A549 (cell line): ENCODE data around the gene TNFSF15. TPM values are rescaled to one million over a fixed set of nuclear protein-coding genes. Genes with fewer than 3 reads are reported as not detected.

Experiments used
- ATAC-seq, 2 experiments: fragments of 200-7000 bp in 1 of 2; fragments of >200 bp in 1 of 2; cut with Nextera tagmentation in 1 of 2; cut with Tn5 transposase in 1 of 2; 3 replicates each; pipeline versions ENCODE4 v1.8.0 to v1.9.1; 2018 to 2020; ENCODE audit warnings: mild to moderate bottlenecking in 1 of 2, moderate library complexity in 1 of 2
- CTCF ChIA-PET: fragments of 300-600 bp; sonication (Branson Sonifier 250); formaldehyde crosslinking; extraction: SDS; loops from one replicate; lab custom pipeline; 2021; ENCODE audit warnings: antibody characterized with exemption, inconsistent platforms; lab: Yijun Ruan, JAX
- POLR2A ChIA-PET: fragments of 350-600 bp; formaldehyde crosslinking; extraction: SDS; loops from one replicate; lab custom pipeline; 2021; ENCODE audit warnings: antibody characterized with exemption, inconsistent platforms; lab: Yijun Ruan, JAX
- DNase-seq, 2 experiments: peaks; one replicate each; pipeline versions ENCODE4 v3.0.0 to v3.0.0-alpha.2; 2011 to 2016; ENCODE audit warnings: low read depth in 1 of 2, low spot score in 1 of 2
- FAIRE-seq: peaks from 2 replicates; lab custom pipeline; 2011; peaks lifted over from hg19 to GRCh38; lab: Jason Lieb, UNC
- H3K27ac ChIP-seq, 2 experiments: fragments of >200 bp; sonication (Bioruptor Twin); formaldehyde crosslinking; 3 replicates each; pipeline ENCODE4 v1.5.1; 2016 to 2017
- H3K4me1 ChIP-seq: fragments of >200 bp; sonication (Bioruptor Twin); formaldehyde crosslinking; 3 replicates; pipeline ENCODE4 v1.6.1; 2016
- H3K4me2 ChIP-seq: fragments of >200 bp; sonication (Bioruptor Twin); formaldehyde crosslinking; 3 replicates; pipeline ENCODE4 v1.6.1; 2016
- H3K4me3 ChIP-seq: fragments of >200 bp; sonication (Bioruptor Twin); formaldehyde crosslinking; 3 replicates; pipeline ENCODE4 v1.5.1; 2016
- H3K9me3 ChIP-seq: fragments of >200 bp; sonication (Bioruptor Twin); formaldehyde crosslinking; 3 replicates; pipeline ENCODE4 v1.6.1; 2016
- BCL3 ChIP-seq: fragments of >200 bp; sonication (Bioruptor Twin); formaldehyde crosslinking; IDR thresholded peaks from 3 replicates; pipeline ENCODE4 v1.6.1; 2016
- BHLHE40 ChIP-seq: IDR thresholded peaks from 2 replicates; pipeline ENCODE4 v1.6.1; 2012; ENCODE audit warnings: low read depth, low read length, inconsistent platforms
- EHF ChIP-seq: fragments of 250-450 bp; sonication (Bioruptor Pico); IDR thresholded peaks from 2 replicates; pipeline ENCODE4 v1.5.0; 2020; ENCODE audit warnings: mild to moderate bottlenecking
- ESRRA ChIP-seq: fragments of 150-350 bp; IDR thresholded peaks from 2 replicates; pipeline ENCODE4 v1.6.1; 2014; ENCODE audit warnings: mild to moderate bottlenecking, low read length, borderline replicate concordance
- HEYL ChIP-seq: fragments of 250-450 bp; sonication (Bioruptor Pico); IDR thresholded peaks from 2 replicates; pipeline ENCODE4 v1.8.0; 2021; ENCODE audit warnings: mild to moderate bottlenecking, moderate library complexity
- JUNB ChIP-seq: fragments of >200 bp; sonication (Bioruptor Twin); formaldehyde crosslinking; IDR thresholded peaks from 2 replicates; pipeline ENCODE4 v1.6.1; 2016
- MAFK ChIP-seq: fragments of 450-650 bp; IDR thresholded peaks from 2 replicates; pipeline ENCODE4 v1.6.1; 2014; ENCODE audit not compliant: partially characterized antibody
- MAX ChIP-seq: IDR thresholded peaks from 2 replicates; pipeline ENCODE4 v1.6.1; 2012
- MAZ ChIP-seq: fragments of 150-350 bp; IDR thresholded peaks from 2 replicates; pipeline ENCODE4 v1.6.1; 2014; ENCODE audit warnings: antibody characterized with exemption, low read depth, low read length, borderline replicate concordance
- MYC ChIP-seq: IDR thresholded peaks from 2 replicates; pipeline ENCODE4 v1.6.1; 2012; ENCODE audit warnings: mild to moderate bottlenecking, inconsistent platforms, low read length, improper control_type of control experiment, borderline replicate concordance
- NFE2L2 ChIP-seq: fragments of 150-350 bp; conservative IDR thresholded peaks from 2 replicates; pipeline ENCODE4 v1.6.1; 2014; ENCODE audit warnings: low read length
- PBX3 ChIP-seq: IDR thresholded peaks from 2 replicates; pipeline ENCODE4 v1.6.1; 2012
- POLR2AphosphoS2 ChIP-seq: conservative IDR thresholded peaks from 2 replicates; pipeline ENCODE4 v1.6.1; 2012; ENCODE audit warnings: low read length, improper control_type of control experiment, inconsistent platforms
- RARB ChIP-seq: fragments of 250-450 bp; sonication (Bioruptor Pico); IDR thresholded peaks from 2 replicates; pipeline ENCODE4 v1.8.0; 2021; ENCODE audit warnings: mild to moderate bottlenecking, moderate library complexity
- REST ChIP-seq: fragments of 200-600 bp; sonication (generic); IDR thresholded peaks from 2 replicates; pipeline ENCODE4 v1.6.1; 2016; ENCODE audit warnings: antibody characterized with exemption, mild to moderate bottlenecking, moderate library complexity
- RFX5 ChIP-seq: fragments of 450-650 bp; IDR thresholded peaks from 2 replicates; pipeline ENCODE4 v1.7.1; 2014; ENCODE audit warnings: antibody characterized with exemption, mild to moderate bottlenecking, moderate library complexity
- TFCP2L1 ChIP-seq: fragments of 250-450 bp; sonication (Bioruptor Pico); IDR thresholded peaks from 2 replicates; pipeline ENCODE4 v1.5.0; 2021; ENCODE audit warnings: mild to moderate bottlenecking
- ZFP36 ChIP-seq: fragments of 450-650 bp; IDR thresholded peaks from 2 replicates; pipeline ENCODE4 v1.6.1; 2014; ENCODE audit warnings: borderline replicate concordance; ENCODE audit not compliant: partially characterized antibody
- ZSCAN20 ChIP-seq: fragments of 250-450 bp; sonication (Bioruptor Pico); IDR thresholded peaks from 2 replicates; pipeline ENCODE4 v1.8.0; 2022; ENCODE audit warnings: mild to moderate bottlenecking, moderate library complexity
- WGBS: methylation state at CpG from one replicate; pipeline ENCODE4 v1.1.6; 2017; ENCODE audit errors: missing lambda C conversion rate; 5-methylcytosine and 5-hydroxymethylcytosine counted together
- polyA plus RNA-seq, 4 experiments: library from polyadenylated mRNA; depleted of rRNA in 3 of 4; stranded (reverse); fragments of >200 nt; fragmentation: RNase III in 1 of 4; extraction: RNeasy Plus Mini Kit Qiagen cat#74134 plus additional on column Dnase treatment in 1 of 4; gene quantifications; 2 replicates in 3 of 4; 3 replicates in 1 of 4; pipeline ENCODE4 v1.2.3, GENCODE V29; 2011 to 2017
- TF ChIP-seq, protein P1 (sequence below): fragments of 250-450 bp; sonication (Bioruptor Pico); IDR thresholded peaks from 2 replicates; pipeline ENCODE4 v1.5.0; 2021; ENCODE audit warnings: mild to moderate bottlenecking, moderate library complexity, borderline replicate concordance

The TNFSF15 gene
- polyA plus RNA-seq, 2 of the 4 experiments (the other 2 are of a cell fraction), result 2.8 to 5.6 TPM

DNA sequence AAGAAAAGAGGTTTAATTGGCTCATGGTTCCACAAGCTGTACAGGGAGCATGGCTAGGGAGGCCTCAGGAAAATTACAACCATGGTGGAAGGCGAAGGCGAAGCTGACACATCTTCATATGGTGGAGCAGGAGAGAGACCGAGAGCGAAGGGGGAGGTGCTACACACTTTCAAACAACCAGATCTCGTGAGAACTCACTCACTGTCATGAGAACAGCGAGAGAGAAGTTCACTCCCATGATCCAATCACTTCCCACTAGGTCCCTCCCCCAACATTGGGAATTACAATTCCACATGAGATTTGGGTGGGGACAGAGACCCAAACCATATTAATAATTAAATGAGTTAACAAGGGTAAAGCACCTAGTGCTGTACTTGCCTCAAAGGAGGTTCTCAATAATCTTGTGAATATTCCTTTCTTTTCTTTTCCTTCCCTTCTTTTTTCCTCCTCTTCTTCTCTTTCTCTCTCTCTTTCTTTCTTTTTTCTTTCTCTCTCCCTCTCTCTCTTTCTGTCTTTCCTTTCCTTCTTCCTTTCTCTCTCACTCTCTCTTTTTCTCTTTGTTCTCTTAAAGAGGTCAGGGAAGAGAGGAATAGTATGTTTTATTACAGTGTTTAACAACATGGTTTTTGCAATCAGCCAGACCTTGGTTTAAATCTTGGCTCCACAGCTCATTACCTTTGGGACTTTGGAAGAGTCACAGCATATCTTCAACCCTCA is 29.0 kb downstream of the TNFSF15 start:
- 93% methylated on average over 6 of the region's 6 CpGs for WGBS
- FAIRE-seq (no peak), DNase-seq (no peak), ATAC-seq (no peak)
- CTCF ChIA-PET, result interaction anchor here (0.7 to 1.3 kb wide), 3 partner anchors 8 to 39 kb away, joined by 3 to 9 read pairs (median 3); no protein-coding TSS in a partner anchor
- Histone ChIP-seq H3K4me3 (no peak overlapping the region), H3K9me3 (no peaks in the 10 kb centered on the region), H3K4me2 (no peak overlapping the region), H3K4me1 (peaks cover 32% of the 10 kb centered on the region), H3K27ac (peak overlapping the region in 1 of 2 experiments; percentile 80; a peak in 4 of 6 replicates)
- TF ChIP-seq NFE2L2, result no peak
- TF ChIP-seq, protein P1, sequence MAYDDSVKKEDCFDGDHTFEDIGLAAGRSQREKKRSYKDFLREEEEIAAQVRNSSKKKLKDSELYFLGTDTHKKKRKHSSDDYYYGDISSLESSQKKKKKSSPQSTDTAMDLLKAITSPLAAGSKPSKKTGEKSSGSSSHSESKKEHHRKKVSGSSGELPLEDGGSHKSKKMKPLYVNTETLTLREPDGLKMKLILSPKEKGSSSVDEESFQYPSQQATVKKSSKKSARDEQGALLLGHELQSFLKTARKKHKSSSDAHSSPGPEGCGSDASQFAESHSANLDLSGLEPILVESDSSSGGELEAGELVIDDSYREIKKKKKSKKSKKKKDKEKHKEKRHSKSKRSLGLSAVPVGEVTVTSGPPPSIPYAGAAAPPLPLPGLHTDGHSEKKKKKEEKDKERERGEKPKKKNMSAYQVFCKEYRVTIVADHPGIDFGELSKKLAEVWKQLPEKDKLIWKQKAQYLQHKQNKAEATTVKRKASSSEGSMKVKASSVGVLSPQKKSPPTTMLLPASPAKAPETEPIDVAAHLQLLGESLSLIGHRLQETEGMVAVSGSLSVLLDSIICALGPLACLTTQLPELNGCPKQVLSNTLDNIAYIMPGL (CRISPR knock-in tag), result no peak
- POLR2A ChIA-PET, result no interaction called here

DNA sequence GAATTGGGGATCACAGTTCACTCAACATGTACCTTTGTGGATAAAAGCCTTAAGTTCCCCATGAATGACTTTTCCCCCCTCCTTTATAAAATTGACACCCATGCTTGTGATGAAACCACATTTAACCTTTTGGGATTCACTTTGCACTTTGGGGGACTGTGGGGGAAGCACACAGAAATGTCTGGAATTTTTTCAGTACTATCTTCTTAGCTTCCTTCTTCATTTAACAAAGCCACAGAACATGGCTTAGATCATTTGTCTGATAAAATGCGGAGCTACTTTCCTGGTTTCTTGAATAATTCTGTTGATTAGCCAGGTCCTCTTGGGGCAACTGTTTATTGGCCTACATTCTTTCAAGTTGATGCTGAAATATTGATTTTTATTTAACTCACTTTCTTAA is 29.9 kb downstream of the TNFSF15 start:
- Histone ChIP-seq H3K27ac (no peak overlapping the region), H3K4me1 (peaks cover 32% of the 10 kb centered on the region), H3K9me3 (no peaks in the 10 kb centered on the region), H3K4me3 (no peak overlapping the region)
- ATAC-seq (no peak), DNase-seq (no peak)
- 81% methylated on average over 1 of the region's 1 CpG for WGBS
- CTCF ChIA-PET, result interaction anchor here (0.9 to 1.3 kb wide), 2 partner anchors 9 to 38 kb away, joined by 3 to 9 read pairs; no protein-coding TSS in a partner anchor
- TF ChIP-seq ZSCAN20 (CRISPR knock-in tag) (no peak), MYC (no peak), TFCP2L1 (CRISPR knock-in tag) (no peak)
- TF ChIP-seq, all 56 proteins: peak for 0
- no peak for FAIRE-seq
- no peak overlapping the region for H3K4me2 ChIP-seq
- POLR2A ChIA-PET, result no interaction called here

GRCh38 chr9:114775121-114775520 is 30.7 kb downstream of the TNFSF15 start:
- POLR2A ChIA-PET, result no interaction called here
- no peaks in the 10 kb centered on the region for H3K9me3 ChIP-seq
- no peak for TF ChIP-seq HEYL (CRISPR knock-in tag)
- TF ChIP-seq ESRRA, result no peak
- no peak for TF ChIP-seq BCL3
- TF ChIP-seq PBX3, result no peak
- TF ChIP-seq EHF, result no peak
- TF ChIP-seq MAZ, result no peak
- no peak for TF ChIP-seq MAFK
- no peak for TF ChIP-seq BHLHE40
- no peak for TF ChIP-seq RFX5
- no peak for TF ChIP-seq JUNB
- no peak for TF ChIP-seq REST
- no peak for TF ChIP-seq TFCP2L1 (CRISPR knock-in tag)
- no peak for TF ChIP-seq POLR2AphosphoS2
- TF ChIP-seq MAX, result no peak
- TF ChIP-seq ZFP36, result no peak
- no peak for TF ChIP-seq RARB (CRISPR knock-in tag)
- TF ChIP-seq, all 56 proteins: peak for 0
- Histone ChIP-seq H3K4me3 (no peak overlapping the region), H3K4me1 (peaks cover 27% of the 10 kb centered on the region), H3K4me2 (no peak overlapping the region), H3K27ac (no peak overlapping the region)
- FAIRE-seq (no peak), ATAC-seq (no peak), DNase-seq (no peak)
- WGBS, result 97% methylated on average over 1 of the region's 1 CpG
- CTCF ChIA-PET, result interaction anchor here (0.8 to 1.7 kb wide), 4 partner anchors 11 to 132 kb away, joined by 3 to 4 read pairs (median 4); no protein-coding TSS in a partner anchor
